GM21423 (cell line): Measurements from ENCODE around the gene TMEM40.
"Not testable (repeated sequence)": the region's sequence is repeated elsewhere in the genome, so short reads cannot be mapped to it uniquely, and the experiment has no call there.

Experiments used
- ATAC-seq: cut with Tn5 transposase; IDR thresholded peaks from one replicate; pipeline ENCODE4 v1.9.1; 2021; ENCODE audit warnings: mild to moderate bottlenecking, moderate library complexity; ENCODE audit not compliant: unreplicated experiment

TMEM40 gene

GRCh38 chr3:12752809-12753208 lies 6.2 kb downstream of the TMEM40 start:
- no peak for ATAC-seq

DNA sequence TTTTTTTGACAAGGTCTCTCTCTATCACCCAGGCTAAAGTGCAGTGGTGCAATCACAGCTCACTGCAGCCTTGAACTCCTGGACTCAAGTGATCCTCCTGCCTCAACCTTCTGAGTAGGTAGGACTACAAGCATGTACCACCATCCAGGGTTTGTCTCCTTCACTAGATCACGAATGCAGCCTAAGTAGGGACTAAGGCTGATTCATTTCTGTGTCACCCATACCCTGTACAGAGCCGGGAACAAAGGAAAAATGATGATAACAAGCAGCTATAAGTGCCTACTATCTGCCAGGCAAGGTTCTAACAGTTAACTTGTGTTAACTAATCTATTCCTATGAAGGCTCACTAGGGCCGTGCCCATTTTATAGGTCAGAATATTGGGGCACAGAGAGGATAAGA lies 7.0 kb downstream of the TMEM40 start:
- ATAC-seq, result no peak

DNA sequence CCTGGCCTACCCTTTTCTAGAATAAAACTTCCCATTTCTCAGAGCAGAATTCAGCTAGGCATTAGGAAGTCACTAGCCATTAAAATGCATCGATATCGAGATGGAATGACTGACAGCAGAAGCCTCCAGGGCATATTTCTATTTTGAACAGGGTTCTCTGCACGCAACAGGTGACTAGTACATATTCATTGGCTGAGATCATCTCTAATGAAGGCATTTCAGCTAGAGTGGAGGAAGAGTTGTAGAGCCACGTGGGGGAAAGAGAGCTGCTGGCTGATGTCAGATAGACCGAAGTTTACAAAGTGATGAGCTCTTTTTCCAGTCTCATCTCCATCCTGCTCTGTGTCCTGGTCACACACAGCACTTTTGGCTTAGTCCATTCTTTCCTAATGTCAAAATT lies 7.5 kb downstream of the TMEM40 start:
- no peak for ATAC-seq

DNA sequence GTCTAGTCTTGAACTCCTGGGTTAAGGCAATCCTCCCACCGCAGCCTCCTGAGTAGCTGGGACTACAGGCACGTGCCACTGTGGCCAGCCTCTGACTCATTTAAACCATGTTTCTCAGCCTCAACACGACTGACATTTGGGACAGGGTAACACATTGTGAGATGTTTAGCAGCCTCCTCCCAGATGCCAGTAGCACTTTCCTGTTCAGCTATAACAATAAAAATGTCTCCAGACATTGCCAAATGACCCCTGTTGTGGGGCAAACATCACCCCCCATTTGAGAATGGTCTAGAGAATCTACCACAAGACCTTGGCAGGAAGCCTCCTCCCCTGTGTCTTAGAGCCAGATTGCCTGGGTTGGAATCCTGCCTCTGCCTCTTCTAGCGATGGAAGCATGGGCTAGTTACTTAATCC lies 8.4 kb downstream of the TMEM40 start:
- ATAC-seq, result peak; percentile 58

DNA sequence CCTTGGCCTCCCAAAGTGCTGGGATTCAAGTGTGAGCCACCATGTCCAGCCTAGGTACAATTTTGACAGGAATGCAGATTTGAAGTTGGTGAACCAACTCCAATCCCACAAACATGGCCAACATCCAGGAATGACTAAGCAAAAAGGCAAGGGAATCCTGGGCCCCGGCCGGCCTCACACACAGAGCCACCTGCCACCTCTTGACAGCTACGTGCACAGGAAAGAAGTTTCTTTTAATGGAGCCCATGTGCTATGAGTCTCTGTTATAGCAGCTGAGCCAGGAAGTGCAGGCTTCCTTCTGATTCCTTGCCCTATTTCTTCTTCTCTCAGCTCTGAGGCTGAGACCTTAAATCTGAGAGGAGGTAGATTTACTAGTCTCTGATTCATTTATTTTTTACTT lies 8.8 kb downstream of the TMEM40 start:
- peak; percentile 19 for ATAC-seq

DNA sequence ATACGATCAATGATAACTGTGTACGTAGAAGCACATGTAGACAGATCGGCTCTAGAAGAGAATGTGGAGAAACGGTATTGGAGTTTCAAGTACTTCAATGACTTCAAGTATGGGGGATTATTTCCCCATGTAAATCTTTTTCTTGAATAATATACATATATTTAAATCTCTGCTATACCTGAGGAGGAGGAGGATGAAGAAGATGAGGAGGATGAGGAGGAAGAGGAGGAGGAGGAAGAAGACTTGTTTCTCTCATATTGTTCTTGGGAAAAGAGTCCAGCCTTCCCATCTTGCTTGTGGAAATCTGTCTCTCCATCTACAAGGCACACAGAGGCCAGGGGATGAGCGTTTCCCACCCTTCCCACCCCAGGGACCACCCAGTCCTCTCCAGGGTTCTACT lies 10.6 kb downstream of the TMEM40 start:
- no peak for ATAC-seq

- ATAC-seq, result no peak
Measured at GRCh38 chr3:12746419-12746818, 12.6 kb downstream of the TMEM40 start.

GRCh38 chr3:12744326-12744725 lies 14.7 kb downstream of the TMEM40 start:
- ATAC-seq, result no peak

GRCh38 chr3:12743583-12743982 lies 15.5 kb downstream of the TMEM40 start:
- no peak for ATAC-seq

- no peak for ATAC-seq
Measured at GRCh38 chr3:12742330-12743107, 16.5 kb downstream of the TMEM40 start.

GRCh38 chr3:12741209-12741608 lies 17.9 kb downstream of the TMEM40 start:
- no peak for ATAC-seq

DNA sequence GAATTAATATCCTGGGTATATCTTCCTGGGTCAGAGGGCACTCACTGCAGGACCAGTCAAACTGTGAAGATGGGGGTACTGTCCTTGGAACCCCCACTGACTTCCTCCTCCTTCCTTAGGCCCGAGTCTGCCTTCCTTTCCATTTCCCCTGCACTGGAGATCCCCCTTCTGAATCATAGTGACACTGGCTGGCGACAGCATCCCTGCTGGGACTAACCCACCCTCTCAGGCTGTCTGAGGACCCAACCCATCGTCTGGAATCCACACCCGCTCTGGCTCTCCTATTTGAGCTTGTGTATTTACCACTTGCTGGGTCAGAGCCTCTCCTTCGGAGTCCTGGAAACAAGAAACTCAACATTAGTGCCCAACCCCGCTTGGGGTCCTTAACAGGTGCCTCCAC lies 21.2 kb downstream of the TMEM40 start:
- ATAC-seq, result no peak

- no peak for ATAC-seq
Measured at GRCh38 chr3:12737319-12737718, 21.7 kb downstream of the TMEM40 start.

DNA sequence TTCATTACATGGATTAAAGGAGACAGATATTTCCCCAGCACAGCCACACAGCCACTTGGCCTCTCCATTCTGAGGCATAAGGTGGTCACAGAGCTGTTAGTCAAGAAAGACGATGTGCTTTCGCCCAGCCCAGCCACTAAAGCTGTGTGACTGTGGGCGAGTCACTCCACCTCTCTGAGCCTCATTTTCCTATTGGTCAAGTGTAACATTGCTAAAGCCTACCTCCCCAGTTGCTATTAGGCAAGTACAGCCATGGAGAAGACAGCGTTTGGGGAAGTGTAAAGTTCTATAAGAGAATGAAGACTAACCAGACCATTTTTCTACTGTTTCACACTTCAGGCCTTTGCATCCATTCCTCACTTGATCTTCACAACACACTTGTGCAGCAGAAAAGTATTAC lies 24.1 kb downstream of the TMEM40 start:
- no peak for ATAC-seq

- ATAC-seq, result no peak
Measured at GRCh38 chr3:12733566-12733965, 25.5 kb downstream of the TMEM40 start.

DNA sequence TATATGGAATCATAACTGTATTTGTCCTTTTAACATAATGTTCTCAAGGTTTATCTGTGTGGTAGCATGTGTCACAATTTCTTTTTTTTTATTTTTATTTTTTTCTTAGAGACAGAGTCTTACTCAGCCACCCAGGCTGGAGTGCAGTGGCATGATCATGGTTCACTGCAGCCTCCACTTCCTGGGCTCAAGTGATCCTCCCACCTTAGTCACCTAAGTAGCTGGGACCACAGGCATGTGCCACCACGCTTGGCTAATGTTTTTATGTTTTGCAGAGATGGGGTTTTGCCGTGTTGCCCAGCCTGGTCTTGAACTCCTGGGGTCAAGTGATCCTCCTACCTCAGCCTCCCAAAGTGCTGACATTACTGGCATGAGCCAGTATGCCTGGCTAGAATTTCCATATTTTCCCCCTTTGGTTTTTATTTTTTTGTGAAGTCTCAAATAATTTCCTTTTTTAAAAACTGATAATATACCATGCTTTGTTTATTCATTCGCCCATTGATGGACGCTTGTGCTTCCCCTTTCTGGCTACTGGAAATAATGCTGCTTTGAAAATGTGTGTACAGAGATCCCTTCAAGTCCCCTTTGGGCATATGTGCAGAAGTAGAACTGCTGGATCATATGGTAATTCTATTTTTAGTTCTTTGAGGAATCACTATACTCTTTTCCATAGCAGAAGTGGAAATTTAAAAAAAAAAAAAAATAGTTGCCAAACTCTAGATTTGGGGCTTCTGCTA lies 28.4 kb downstream of the TMEM40 start:
- ATAC-seq, result no peak

- no peak for ATAC-seq
Measured at GRCh38 chr3:12729051-12729651, 29.9 kb downstream of the TMEM40 start.

GRCh38 chr3:12727937-12728336 lies 31.1 kb downstream of the TMEM40 start:
- ATAC-seq, result no peak

DNA sequence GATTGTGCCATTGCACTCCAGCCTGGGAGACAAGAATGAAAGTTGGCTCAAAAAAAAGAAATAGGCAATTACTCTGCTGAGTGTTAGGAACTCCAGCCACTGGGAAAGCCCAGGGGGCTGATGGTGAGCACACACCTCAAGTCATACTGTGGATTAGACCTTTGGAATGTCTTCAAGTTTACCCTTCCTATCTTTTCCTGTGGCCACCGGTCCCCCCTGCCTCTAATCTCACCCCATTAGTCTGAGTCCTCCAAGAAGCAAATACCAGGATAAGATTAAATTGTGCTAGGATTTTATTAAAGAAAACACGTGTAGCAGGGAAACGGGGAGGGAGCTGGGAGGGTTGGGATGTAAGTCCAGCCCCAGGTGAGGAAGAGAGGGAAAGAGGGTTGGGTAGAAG lies 31.6 kb downstream of the TMEM40 start:
- ATAC-seq, result no peak

- ATAC-seq, result no peak
Measured at GRCh38 chr3:12725436-12725835, 33.6 kb downstream of the TMEM40 start.

- no peak for ATAC-seq
Measured at GRCh38 chr3:12724794-12725193, 34.3 kb downstream of the TMEM40 start.

- ATAC-seq, result not testable (repeated sequence)
Measured at GRCh38 chr3:12723362-12723761, 35.7 kb downstream of the TMEM40 start.
